Measurements from ENCODE around the gene MGAT3.
"Not testable (repeated sequence)": the region's sequence is repeated elsewhere in the genome, so short reads cannot be mapped to it uniquely, and the experiment has no call there.

DNA sequence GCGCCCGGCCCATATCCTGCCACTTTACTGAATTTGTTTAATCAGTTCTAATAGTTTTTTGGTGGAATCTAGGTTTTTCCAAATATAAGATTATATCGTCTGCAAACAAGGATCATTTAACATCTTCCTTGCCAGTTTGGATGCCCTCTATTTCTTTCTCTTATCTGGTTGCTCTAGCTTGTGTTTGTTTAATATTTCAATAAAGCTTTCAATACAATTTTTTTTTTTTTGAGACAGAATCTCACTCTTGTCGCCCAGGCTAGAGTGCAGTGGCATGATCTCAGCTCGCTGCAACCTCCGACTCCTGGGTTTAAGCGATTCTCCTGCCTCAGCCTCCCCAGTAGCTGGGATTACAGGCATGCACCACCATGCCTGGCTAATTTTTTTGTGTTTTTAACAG lies 43.6 kb upstream of the MGAT3 start:
- not testable (repeated sequence) for TF ChIP-seq POLR2A (IDR thresholded peaks at IDR 0.05)
- TF ChIP-seq, protein P1, sequence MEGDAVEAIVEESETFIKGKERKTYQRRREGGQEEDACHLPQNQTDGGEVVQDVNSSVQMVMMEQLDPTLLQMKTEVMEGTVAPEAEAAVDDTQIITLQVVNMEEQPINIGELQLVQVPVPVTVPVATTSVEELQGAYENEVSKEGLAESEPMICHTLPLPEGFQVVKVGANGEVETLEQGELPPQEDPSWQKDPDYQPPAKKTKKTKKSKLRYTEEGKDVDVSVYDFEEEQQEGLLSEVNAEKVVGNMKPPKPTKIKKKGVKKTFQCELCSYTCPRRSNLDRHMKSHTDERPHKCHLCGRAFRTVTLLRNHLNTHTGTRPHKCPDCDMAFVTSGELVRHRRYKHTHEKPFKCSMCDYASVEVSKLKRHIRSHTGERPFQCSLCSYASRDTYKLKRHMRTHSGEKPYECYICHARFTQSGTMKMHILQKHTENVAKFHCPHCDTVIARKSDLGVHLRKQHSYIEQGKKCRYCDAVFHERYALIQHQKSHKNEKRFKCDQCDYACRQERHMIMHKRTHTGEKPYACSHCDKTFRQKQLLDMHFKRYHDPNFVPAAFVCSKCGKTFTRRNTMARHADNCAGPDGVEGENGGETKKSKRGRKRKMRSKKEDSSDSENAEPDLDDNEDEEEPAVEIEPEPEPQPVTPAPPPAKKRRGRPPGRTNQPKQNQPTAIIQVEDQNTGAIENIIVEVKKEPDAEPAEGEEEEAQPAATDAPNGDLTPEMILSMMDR (IDR thresholded peaks at IDR 0.05), result not testable (repeated sequence)
